Measurements from ENCODE around the gene OFD1.

Gene OFD1

GRCh38 chrX:13752141-13752540, 17.6 kb downstream of the OFD1 start:
- DNase-seq = no peak

- no peak for DNase-seq
Observed at GRCh38 chrX:13752646-13753045, 18.1 kb downstream of the OFD1 start.

GRCh38 chrX:13754765-13755164, 20.2 kb downstream of the OFD1 start:
- no peak for DNase-seq

GRCh38 chrX:13755254-13755653, 20.7 kb downstream of the OFD1 start:
- no peak for DNase-seq

GRCh38 chrX:13756381-13756780, 21.8 kb downstream of the OFD1 start:
- DNase-seq = no peak

- DNase-seq = no peak
Observed at GRCh38 chrX:13759152-13759718, 24.7 kb downstream of the OFD1 start.

GRCh38 chrX:13760426-13760825, 25.9 kb downstream of the OFD1 start:
- DNase-seq = no peak

GRCh38 chrX:13761606-13762414, 27.3 kb downstream of the OFD1 start:
- DNase-seq = no peak

- DNase-seq = no peak
Observed at GRCh38 chrX:13763489-13763888, 28.9 kb downstream of the OFD1 start.

GRCh38 chrX:13764281-13764680, 29.7 kb downstream of the OFD1 start:
- no peak for DNase-seq

- no peak for DNase-seq
Observed at GRCh38 chrX:13764765-13765164, 30.2 kb downstream of the OFD1 start.

GRCh38 chrX:13768939-13769338, 34.4 kb downstream of the OFD1 start:
- no peak for DNase-seq

- no peak for DNase-seq
Observed at GRCh38 chrX:13770013-13770535, 35.5 kb downstream of the OFD1 start.

GRCh38 chrX:13774696-13775095, 40.1 kb downstream of the OFD1 start:
- DNase-seq = no peak

GRCh38 chrX:13775837-13776236, 41.3 kb downstream of the OFD1 start:
- no peak for DNase-seq

GRCh38 chrX:13776387-13776786, 41.8 kb downstream of the OFD1 start:
- no peak for DNase-seq

- no peak for DNase-seq
Observed at GRCh38 chrX:13778916-13779315, 44.4 kb downstream of the OFD1 start.

- DNase-seq = no peak
Observed at GRCh38 chrX:13780868-13781427, 46.4 kb downstream of the OFD1 start.

GRCh38 chrX:13786048-13786447, 51.5 kb downstream of the OFD1 start:
- DNase-seq = no peak

- DNase-seq = no peak
Observed at GRCh38 chrX:13790206-13791131, 55.9 kb downstream of the OFD1 start.

GRCh38 chrX:13791145-13791544, 56.6 kb downstream of the OFD1 start:
- no peak for DNase-seq

- DNase-seq = no peak
Observed at GRCh38 chrX:13791559-13791958, 57.0 kb downstream of the OFD1 start.

GRCh38 chrX:13793897-13794296, 59.3 kb downstream of the OFD1 start:
- DNase-seq = no peak

All from activated naive CD4-positive, alpha-beta T cell (primary cell).